Endothelial cell (in vitro differentiated cells): Measurements from ENCODE around the gene TTC9. TPM values are rescaled to one million over a fixed set of nuclear protein-coding genes. Genes with fewer than 3 reads are reported as not detected.

Experiments
- DNase-seq: peaks from one replicate; pipeline ENCODE4 v3.0.0; 2021; ENCODE audit warnings: low spot score
- H3K27ac Mint-ChIP-seq: one replicate; pipeline ENCODE4 v1.8.0; 2021; ENCODE audit warnings: mixed read lengths, inconsistent platforms; ENCODE audit not compliant: unreplicated experiment
- H3K27me3 Mint-ChIP-seq: one replicate; pipeline ENCODE4 v1.8.0; 2021; ENCODE audit warnings: mild to moderate bottlenecking, moderate library complexity, mixed read lengths, inconsistent platforms; ENCODE audit not compliant: unreplicated experiment
- H3K36me3 Mint-ChIP-seq: one replicate; pipeline ENCODE4 v1.8.0; 2021; ENCODE audit warnings: mild to moderate bottlenecking, low read depth, mixed read lengths, inconsistent platforms; ENCODE audit not compliant: unreplicated experiment
- H3K4me1 Mint-ChIP-seq: one replicate; pipeline ENCODE4 v1.8.0; 2021; ENCODE audit warnings: mild to moderate bottlenecking, mixed read lengths, inconsistent platforms; ENCODE audit not compliant: unreplicated experiment
- H3K4me3 Mint-ChIP-seq: one replicate; pipeline ENCODE4 v1.8.0; 2021; ENCODE audit warnings: mild to moderate bottlenecking, mixed read lengths, inconsistent platforms; ENCODE audit not compliant: unreplicated experiment
- H3K9me3 Mint-ChIP-seq: one replicate; pipeline ENCODE4 v1.8.0; 2021; ENCODE audit warnings: mixed read lengths, inconsistent platforms; ENCODE audit not compliant: unreplicated experiment
- total RNA-seq: library from RNA; stranded (reverse); fragmentation: NEBNext Ultra II Directional; extraction: Animal tissue kit (Norgen Biotek cat#: 25700); gene quantifications from one replicate; pipeline ENCODE4 v1.2.1, GENCODE V29; 2021; ENCODE audit not compliant: unreplicated experiment
- TF ChIP-seq, protein P1 (sequence below): fragments of 200-600 bp; sonication (generic); IDR thresholded peaks from one replicate; pipeline ENCODE4 v1.5.0; 2021; ENCODE audit warnings: antibody characterized with exemption; ENCODE audit not compliant: unreplicated experiment

Gene TTC9
- total RNA-seq, 1 donor from 2014 or later: 16.9 TPM

DNA sequence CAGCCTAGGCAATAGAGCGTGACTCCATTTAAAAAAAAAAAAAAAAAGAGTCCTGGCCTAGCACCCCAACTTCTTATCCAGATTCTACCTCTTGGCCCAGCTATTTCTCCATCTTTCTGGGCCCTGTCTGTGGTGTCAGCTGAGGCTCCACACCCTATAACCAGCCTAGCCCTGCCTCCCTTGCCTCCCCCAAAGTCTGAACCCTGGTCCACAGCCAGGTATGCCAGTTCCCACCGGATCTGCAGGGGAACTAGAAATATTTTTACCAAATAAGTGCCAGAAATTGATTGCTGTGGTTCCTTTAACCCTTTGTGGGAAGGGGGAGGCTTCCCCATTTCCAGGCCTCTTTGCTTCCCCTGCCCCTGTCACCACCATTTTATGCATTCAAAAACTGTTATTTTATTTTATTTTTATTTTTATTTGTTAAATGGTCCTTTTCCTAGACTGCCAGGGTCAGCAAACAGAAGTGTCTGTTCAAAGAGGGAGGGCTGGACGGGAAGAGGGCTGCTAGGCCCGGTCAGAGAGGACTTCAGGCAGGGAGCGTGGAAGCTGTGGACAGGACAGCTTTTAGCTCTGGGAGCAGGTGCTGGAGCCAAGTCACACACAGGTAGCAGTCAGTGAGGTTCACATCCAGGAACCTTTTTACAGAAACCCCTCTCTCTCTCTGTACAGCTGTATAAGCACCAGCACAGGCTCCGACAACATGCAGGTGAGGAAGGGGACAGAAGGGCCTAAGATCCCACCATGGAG lies 23.2 kb downstream of the TTC9 start:
- Mint-ChIP-seq H3K4me1 (peaks cover 33% of the 10 kb centered on the region), H3K27me3 (peaks cover 6% of the 10 kb centered on the region), H3K27ac (no peak overlapping the region), H3K36me3 (peaks cover 10% of the 10 kb centered on the region), H3K9me3 (no peaks in the 10 kb centered on the region), H3K4me3 (no peak overlapping the region)
- TF ChIP-seq, protein P1, sequence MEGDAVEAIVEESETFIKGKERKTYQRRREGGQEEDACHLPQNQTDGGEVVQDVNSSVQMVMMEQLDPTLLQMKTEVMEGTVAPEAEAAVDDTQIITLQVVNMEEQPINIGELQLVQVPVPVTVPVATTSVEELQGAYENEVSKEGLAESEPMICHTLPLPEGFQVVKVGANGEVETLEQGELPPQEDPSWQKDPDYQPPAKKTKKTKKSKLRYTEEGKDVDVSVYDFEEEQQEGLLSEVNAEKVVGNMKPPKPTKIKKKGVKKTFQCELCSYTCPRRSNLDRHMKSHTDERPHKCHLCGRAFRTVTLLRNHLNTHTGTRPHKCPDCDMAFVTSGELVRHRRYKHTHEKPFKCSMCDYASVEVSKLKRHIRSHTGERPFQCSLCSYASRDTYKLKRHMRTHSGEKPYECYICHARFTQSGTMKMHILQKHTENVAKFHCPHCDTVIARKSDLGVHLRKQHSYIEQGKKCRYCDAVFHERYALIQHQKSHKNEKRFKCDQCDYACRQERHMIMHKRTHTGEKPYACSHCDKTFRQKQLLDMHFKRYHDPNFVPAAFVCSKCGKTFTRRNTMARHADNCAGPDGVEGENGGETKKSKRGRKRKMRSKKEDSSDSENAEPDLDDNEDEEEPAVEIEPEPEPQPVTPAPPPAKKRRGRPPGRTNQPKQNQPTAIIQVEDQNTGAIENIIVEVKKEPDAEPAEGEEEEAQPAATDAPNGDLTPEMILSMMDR: no peak
- no peak for DNase-seq

DNA sequence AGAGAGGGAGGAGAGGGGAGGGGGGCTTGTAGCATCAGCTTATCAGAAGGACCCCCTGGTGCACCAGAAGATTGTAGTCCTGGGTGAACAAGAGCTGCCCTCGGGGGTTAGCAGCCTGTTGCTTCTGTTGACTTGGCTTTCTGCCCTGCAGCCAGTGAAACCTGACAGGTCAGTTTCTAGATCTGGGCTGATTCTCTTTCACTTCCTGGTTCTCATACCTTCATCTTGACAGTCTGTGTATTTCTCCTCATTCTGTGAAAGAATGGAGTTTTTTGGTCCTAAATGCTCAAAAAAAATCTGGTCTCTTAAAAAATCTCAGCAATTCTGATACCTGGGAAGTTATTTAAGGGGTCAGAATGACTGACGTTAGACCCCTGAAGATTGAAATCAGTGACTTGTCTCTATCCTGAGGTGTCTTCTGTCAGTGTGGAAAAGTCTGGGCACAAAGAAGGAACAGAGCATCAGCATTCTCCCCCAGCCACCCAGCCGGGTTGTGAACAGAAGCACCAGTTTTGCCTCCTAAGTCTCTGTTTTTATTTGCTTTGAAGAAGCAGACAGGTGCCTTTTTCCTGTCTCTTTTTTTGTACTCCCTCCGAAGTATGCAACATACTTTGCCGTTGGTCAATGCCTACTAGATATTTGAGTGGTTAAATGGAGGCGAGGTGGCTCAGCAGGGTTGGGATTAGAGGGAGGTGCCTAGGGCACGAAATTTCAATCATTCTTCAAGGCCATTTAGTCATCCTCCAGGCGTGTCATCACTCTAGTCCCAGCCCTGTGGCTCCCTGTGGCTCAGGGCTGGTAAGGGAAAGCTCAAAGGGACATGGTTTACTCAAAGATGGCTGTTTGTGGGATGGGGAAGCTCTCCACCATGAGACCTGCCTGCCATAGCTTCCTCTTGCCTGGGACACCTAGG lies 24.0 kb downstream of the TTC9 start:
- peaks cover 10% of the 10 kb centered on the region for H3K36me3 Mint-ChIP-seq
- H3K4me1 Mint-ChIP-seq: peaks cover 30% of the 10 kb centered on the region
- H3K4me3 Mint-ChIP-seq: peak overlapping the region; percentile 35
- TF ChIP-seq, protein P1: no peak
- no peak for DNase-seq
- H3K9me3 Mint-ChIP-seq: no peaks in the 10 kb centered on the region
- peaks cover 6% of the 10 kb centered on the region for H3K27me3 Mint-ChIP-seq
- H3K27ac Mint-ChIP-seq: no peak overlapping the region

DNA sequence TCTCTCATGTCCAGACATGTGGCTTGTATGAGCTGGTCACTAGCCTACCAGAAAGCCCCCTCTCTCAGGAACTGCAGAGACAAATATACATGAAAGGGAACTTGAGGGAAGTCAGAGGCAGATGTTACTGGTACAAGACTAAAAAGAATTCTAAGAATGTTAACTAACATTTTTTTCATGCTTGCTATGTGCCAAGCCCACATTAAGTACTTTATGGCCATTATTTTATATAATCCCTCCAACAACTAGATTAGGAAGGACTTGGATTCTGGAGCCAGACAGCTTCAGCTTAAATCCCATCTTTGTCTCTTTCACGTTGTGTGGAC lies 24.6 kb downstream of the TTC9 start:
- no peak overlapping the region for H3K27ac Mint-ChIP-seq
- peaks cover 6% of the 10 kb centered on the region for H3K27me3 Mint-ChIP-seq
- H3K4me3 Mint-ChIP-seq: no peak overlapping the region
- DNase-seq: no peak
- H3K4me1 Mint-ChIP-seq: peaks cover 25% of the 10 kb centered on the region
- H3K36me3 Mint-ChIP-seq: peaks cover 15% of the 10 kb centered on the region
- H3K9me3 Mint-ChIP-seq: no peaks in the 10 kb centered on the region
- TF ChIP-seq, protein P1: no peak

DNA sequence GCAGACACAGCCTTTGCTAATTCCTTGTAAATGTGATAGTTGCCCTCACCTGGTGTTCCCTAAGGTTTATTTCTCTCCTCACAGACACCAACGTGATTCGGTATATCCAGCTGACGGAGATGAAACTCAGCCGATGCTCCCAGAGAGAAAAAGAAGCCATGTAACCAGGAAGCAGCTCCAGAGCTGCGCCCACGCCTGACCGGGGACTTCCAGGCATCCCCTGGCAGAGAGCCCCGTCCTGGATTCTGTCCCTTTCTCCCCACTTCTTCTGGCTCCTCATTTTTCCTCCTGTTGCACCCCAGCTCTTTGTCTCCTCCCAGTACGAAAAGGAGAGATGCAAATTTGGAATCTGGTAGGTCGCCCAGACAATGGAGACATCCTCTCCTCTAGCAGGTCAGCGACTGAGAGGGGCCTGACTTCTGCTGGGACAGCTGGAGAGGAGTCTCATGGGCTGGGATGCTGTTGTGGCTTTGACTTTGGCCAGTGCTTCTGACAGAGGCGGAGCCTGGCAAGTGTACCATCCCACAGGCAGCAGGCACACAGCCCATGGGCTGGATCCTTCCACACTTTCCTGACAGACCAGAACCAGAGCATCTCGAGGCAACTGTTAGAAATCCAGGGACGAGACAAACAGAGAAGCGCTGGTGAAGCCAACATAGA lies 29.4 kb downstream of the TTC9 start:
- Mint-ChIP-seq H3K27ac (no peak overlapping the region), H3K27me3 (no peaks in the 10 kb centered on the region), H3K9me3 (no peaks in the 10 kb centered on the region), H3K4me3 (no peak overlapping the region), H3K4me1 (peaks cover 16% of the 10 kb centered on the region), H3K36me3 (peaks cover 36% of the 10 kb centered on the region)
- TF ChIP-seq, protein P1: no peak
- no peak for DNase-seq
